ENCODE data around the gene WDSUB1. TPM values are rescaled to one million over a fixed set of nuclear protein-coding genes. Genes with fewer than 3 reads are reported as not detected.

Gene WDSUB1
- total and polyA plus RNA-seq, 9 of the 15 experiments (the other 6 are each of a cell fraction or from before 2014, with no cell fraction given), result 5.2 to 13.7 (median 9.4) TPM

DNA sequence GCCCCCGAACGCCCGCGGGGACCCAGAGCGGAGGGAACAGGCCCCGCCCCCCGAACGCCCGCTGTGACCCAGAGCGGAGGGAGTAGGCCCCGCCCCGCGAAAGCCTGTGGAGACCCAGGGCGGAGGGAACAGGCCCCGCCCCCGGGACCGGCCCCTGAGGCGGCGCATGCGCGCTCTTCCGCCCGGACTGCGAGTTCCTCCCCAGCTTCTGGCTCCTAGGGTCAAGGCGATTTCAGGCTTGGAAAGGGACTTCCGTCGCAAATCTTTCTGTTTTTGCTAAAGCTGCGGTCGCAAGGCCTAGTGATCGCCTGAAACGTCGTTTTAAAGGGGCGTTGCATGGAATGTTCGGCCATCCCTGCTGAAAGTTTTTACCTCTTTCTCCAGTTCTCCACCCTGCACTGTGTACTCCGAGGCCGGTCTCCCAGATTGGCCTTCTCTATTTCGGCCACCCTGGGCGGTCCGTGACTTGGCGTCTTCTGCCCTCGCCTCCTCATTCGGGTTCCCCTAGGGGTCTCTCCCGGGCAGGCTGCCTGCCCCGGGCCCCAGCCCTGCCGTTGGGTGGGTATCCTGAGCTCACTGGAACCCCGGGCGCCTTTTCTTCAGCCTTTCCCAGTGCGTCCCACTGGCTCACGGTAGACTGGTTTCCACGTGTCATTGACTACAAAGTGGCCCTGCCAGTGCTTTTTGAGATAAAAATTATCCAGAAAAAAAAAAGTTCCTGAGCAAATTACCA is 372 bp upstream of the WDSUB1 start (continued):
- TF ChIP-seq, protein P1, sequence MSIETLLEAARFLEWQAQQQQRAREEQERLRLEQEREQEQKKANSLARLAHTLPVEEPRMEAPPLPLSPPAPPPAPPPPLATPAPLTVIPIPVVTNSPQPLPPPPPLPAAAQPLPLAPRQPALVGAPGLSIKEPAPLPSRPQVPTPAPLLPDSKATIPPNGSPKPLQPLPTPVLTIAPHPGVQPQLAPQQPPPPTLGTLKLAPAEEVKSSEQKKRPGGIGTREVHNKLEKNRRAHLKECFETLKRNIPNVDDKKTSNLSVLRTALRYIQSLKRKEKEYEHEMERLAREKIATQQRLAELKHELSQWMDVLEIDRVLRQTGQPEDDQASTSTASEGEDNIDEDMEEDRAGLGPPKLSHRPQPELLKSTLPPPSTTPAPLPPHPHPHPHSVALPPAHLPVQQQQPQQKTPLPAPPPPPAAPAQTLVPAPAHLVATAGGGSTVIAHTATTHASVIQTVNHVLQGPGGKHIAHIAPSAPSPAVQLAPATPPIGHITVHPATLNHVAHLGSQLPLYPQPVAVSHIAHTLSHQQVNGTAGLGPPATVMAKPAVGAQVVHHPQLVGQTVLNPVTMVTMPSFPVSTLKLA (conservative IDR thresholded peaks at IDR 0.05), result peak; percentile 67 to 68
- TF ChIP-seq SPI1 (IDR thresholded peaks at IDR 0.05; ENCODE audit: borderline replicate concordance, low read depth, low read length), result peak; percentile 88
- TF ChIP-seq PHF21A (IDR thresholded peaks at IDR 0.05; ENCODE audit: borderline replicate concordance, low read depth), result peak; percentile 45; the same call in 1 of the 2 replicates
- no peak for TF ChIP-seq ZSCAN29 (IDR thresholded peaks at IDR 0.05)
- TF ChIP-seq ZBTB9 (CRISPR knock-in tag; IDR thresholded peaks at IDR 0.05), result peak; percentile 50; the same call in 1 of the 2 replicates
- TF ChIP-seq SUPT5H (IDR thresholded peaks at IDR 0.05), result peak; percentile 94
- 0 out of 2 replicates have a peak, but pooled peaks have one; percentile 18 for TF ChIP-seq CHAMP1 (IDR thresholded peaks at IDR 0.05)
- TF ChIP-seq L3MBTL2 (IDR thresholded peaks at IDR 0.05), result peak; percentile 94
- peak in 1 of 2 experiments; percentile 13; a peak in 1 of 4 replicates for TF ChIP-seq RAD21 (CRISPR knock-in tag; conservative IDR thresholded peaks at IDR 0.05 in 1 of 2, IDR thresholded peaks at IDR 0.05 in 1 of 2)
- no peak for TF ChIP-seq ZFP36 (IDR thresholded peaks at IDR 0.05; ENCODE audit: low read depth, low read length, partially characterized antibody)
- peak; percentile 87 for TF ChIP-seq POLR2AphosphoS5 (IDR thresholded peaks at IDR 0.05; ENCODE audit: control insufficient read depth, insufficient read depth, low read depth, low read length)
- TF ChIP-seq BRCA1 (IDR thresholded peaks at IDR 0.05), result no peak
- no peak for TF ChIP-seq BRCA1 (CRISPR knock-in tag; IDR thresholded peaks at IDR 0.05)
- peak; percentile 37; the same call in 1 of the 2 replicates for TF ChIP-seq ARID1B (IDR thresholded peaks at IDR 0.05)
- TF ChIP-seq NFIX (CRISPR knock-in tag; IDR thresholded peaks at IDR 0.05; ENCODE audit: low read depth), result no peak

All from K562 (cell line).